Testis (tissue), 2 donors: Measurements from ENCODE around the gene OR52E2.

Experiments
- POLR2A ChIP-seq: fragments of 450-650 bp; IDR thresholded peaks from one replicate; pipeline ENCODE4 v1.6.1; 2017; ENCODE audit warnings: antibody characterized with exemption, mild to moderate bottlenecking, moderate library complexity
- TF ChIP-seq, protein P1 (sequence below), 3 experiments: fragments of 450-650 bp in 2 of 3; fragments of 200-600 bp in 1 of 3; sonication (generic) in 1 of 3; IDR thresholded peaks; one replicate each; pipeline ENCODE4 v1.5.1; 2016 to 2019; ENCODE audit warnings: antibody characterized with exemption in 3 of 3, mild to moderate bottlenecking in 2 of 3, moderate library complexity in 1 of 3

DNA sequence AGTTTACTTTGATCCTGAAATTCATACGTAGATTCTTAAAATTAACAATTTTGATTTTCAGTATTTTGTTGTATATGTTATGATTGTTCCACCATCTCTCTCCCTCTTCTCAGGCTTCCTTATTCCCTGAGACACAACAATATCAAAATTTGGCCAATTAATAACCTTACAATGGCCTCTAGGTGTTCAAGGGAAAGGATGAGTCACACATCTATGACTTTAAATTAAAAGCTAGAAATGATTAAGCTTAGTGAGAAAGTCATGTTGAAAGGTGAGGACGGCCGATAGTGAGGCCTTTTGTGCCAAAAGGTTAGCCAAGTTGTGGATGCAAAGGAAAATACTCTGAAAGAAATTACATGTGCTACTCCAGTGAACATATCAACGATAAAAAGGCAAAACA is 18.6 kb downstream of the OR52E2 start:
- TF ChIP-seq POLR2A = no peak
- TF ChIP-seq, protein P1, sequence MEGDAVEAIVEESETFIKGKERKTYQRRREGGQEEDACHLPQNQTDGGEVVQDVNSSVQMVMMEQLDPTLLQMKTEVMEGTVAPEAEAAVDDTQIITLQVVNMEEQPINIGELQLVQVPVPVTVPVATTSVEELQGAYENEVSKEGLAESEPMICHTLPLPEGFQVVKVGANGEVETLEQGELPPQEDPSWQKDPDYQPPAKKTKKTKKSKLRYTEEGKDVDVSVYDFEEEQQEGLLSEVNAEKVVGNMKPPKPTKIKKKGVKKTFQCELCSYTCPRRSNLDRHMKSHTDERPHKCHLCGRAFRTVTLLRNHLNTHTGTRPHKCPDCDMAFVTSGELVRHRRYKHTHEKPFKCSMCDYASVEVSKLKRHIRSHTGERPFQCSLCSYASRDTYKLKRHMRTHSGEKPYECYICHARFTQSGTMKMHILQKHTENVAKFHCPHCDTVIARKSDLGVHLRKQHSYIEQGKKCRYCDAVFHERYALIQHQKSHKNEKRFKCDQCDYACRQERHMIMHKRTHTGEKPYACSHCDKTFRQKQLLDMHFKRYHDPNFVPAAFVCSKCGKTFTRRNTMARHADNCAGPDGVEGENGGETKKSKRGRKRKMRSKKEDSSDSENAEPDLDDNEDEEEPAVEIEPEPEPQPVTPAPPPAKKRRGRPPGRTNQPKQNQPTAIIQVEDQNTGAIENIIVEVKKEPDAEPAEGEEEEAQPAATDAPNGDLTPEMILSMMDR (IDR thresholded peaks at IDR 0.05) = no peak
